Stimulated activated CD4-positive, alpha-beta T cell treated with anti-CD3 and anti-CD28 coated beads, Interleukin-1b, Interleukin-23, amount 100 ng/mL, for 1 hour (primary cell): Measurements from ENCODE around the gene PCCA.
"Not testable (repeated sequence)": the region's sequence is repeated elsewhere in the genome, so short reads cannot be mapped to it uniquely, and the experiment has no call there.

Source experiments
- DNase-seq, 2 donors: peaks; one replicate each; pipeline ENCODE4 v3.0.0-alpha.2; 2020; ENCODE audit warnings: low read depth in 2 of 2

Gene PCCA

GRCh38 chr13:100098445-100099116 is 9.7 kb downstream of the PCCA start:
- DNase-seq = no peak

- not testable (repeated sequence) for DNase-seq
Measured at GRCh38 chr13:100099117-100099445, 10.2 kb downstream of the PCCA start.

GRCh38 chr13:100100115-100100879 is 11.4 kb downstream of the PCCA start:
- DNase-seq = no peak

- DNase-seq = no peak
Measured at GRCh38 chr13:100102042-100102441, 13.1 kb downstream of the PCCA start.

GRCh38 chr13:100106005-100106404 is 17.1 kb downstream of the PCCA start:
- no peak for DNase-seq

- no peak for DNase-seq
Measured at GRCh38 chr13:100106705-100107104, 17.8 kb downstream of the PCCA start.

- no peak for DNase-seq
Measured at GRCh38 chr13:100108913-100109507, 20.1 kb downstream of the PCCA start.

GRCh38 chr13:100110269-100110668 is 21.4 kb downstream of the PCCA start:
- DNase-seq = no peak

- no peak for DNase-seq
Measured at GRCh38 chr13:100112186-100112838, 23.4 kb downstream of the PCCA start.

GRCh38 chr13:100115693-100116254 is 26.9 kb downstream of the PCCA start:
- no peak for DNase-seq

GRCh38 chr13:100124265-100124664 is 35.4 kb downstream of the PCCA start:
- no peak for DNase-seq

- DNase-seq = no peak
Measured at GRCh38 chr13:100125946-100126345, 37.1 kb downstream of the PCCA start.

GRCh38 chr13:100128373-100128772 is 39.5 kb downstream of the PCCA start:
- no peak for DNase-seq

- no peak for DNase-seq
Measured at GRCh38 chr13:100128838-100129237, 39.9 kb downstream of the PCCA start.

GRCh38 chr13:100129605-100130004 is 40.7 kb downstream of the PCCA start:
- no peak for DNase-seq

GRCh38 chr13:100130092-100130491 is 41.2 kb downstream of the PCCA start:
- no peak for DNase-seq

- DNase-seq = no peak
Measured at GRCh38 chr13:100130930-100131511, 42.1 kb downstream of the PCCA start.

GRCh38 chr13:100131863-100132574 is 43.1 kb downstream of the PCCA start:
- no peak for DNase-seq

GRCh38 chr13:100138859-100139491 is 50.1 kb downstream of the PCCA start:
- DNase-seq = no peak

- no peak for DNase-seq
Measured at GRCh38 chr13:100139817-100140216, 50.9 kb downstream of the PCCA start.

- no peak for DNase-seq
Measured at GRCh38 chr13:100140441-100140840, 51.5 kb downstream of the PCCA start.
